GM23338 (cell line): ENCODE measurements around the gene PTPRQ. TPM values are rescaled to one million over a fixed set of nuclear protein-coding genes. Genes with fewer than 3 reads are reported as not detected.

ENCODE experiments used
- ATAC-seq: fragments of 200-7000 bp; cut with Tn5 transposase; 3 replicates; pipeline ENCODE4 v1.9.1; 2020
- DNase-seq: peaks from one replicate; pipeline ENCODE4 v3.0.0-alpha.2; 2015; ENCODE audit warnings: low spot score
- H2AFZ ChIP-seq: fragments of 200-600 bp; sonication (generic); 2 replicates; pipeline ENCODE4 v1.8.0; 2016; ENCODE audit warnings: antibody characterized with exemption, mild to moderate bottlenecking, moderate library complexity
- H3F3A ChIP-seq: fragments of 200-600 bp; sonication (generic); replicated peaks from 2 replicates; pipeline ENCODE4 v1.8.0; 2017; ENCODE audit warnings: antibody characterized with exemption, mixed run types, low read depth
- H3K27ac ChIP-seq: fragments of 200-600 bp; sonication (generic); 2 replicates; pipeline ENCODE4 v1.6.1; 2016; ENCODE audit warnings: low read depth
- H3K27me3 ChIP-seq: fragments of 200-600 bp; sonication (generic); 2 replicates; pipeline ENCODE4 v1.8.0; 2016; ENCODE audit warnings: mild to moderate bottlenecking, mixed run types, moderate library complexity; ENCODE audit not compliant: insufficient read depth
- H3K36me3 ChIP-seq: fragments of 200-600 bp; sonication (generic); 2 replicates; pipeline ENCODE4 v1.8.0; 2016; ENCODE audit warnings: mild to moderate bottlenecking; ENCODE audit not compliant: insufficient read depth
- H3K4me1 ChIP-seq: fragments of 200-600 bp; sonication (generic); 2 replicates; pipeline ENCODE4 v1.8.0; 2016; ENCODE audit warnings: mild to moderate bottlenecking, moderate library complexity; ENCODE audit not compliant: insufficient read depth
- H3K4me2 ChIP-seq: fragments of 200-600 bp; sonication (generic); 2 replicates; pipeline ENCODE4 v1.7.1; 2017; ENCODE audit warnings: mixed run types
- H3K4me3 ChIP-seq: fragments of 200-600 bp; sonication (generic); 2 replicates; pipeline ENCODE4 v1.6.1; 2016; ENCODE audit warnings: mixed run types
- H3K79me2 ChIP-seq: fragments of 200-600 bp; sonication (generic); replicated peaks from 2 replicates; pipeline ENCODE4 v1.8.0; 2017; ENCODE audit warnings: mild to moderate bottlenecking; ENCODE audit not compliant: insufficient read depth
- H3K9me2 ChIP-seq: fragments of 200-600 bp; sonication (generic); 2 replicates; pipeline ENCODE4 v1.8.0; 2017; ENCODE audit not compliant: insufficient read depth
- H4K20me1 ChIP-seq: fragments of 200-600 bp; sonication (generic); replicated peaks from 2 replicates; pipeline ENCODE4 v1.8.0; 2017; ENCODE audit warnings: mild to moderate bottlenecking; ENCODE audit not compliant: insufficient read depth
- H3K27ac Mint-ChIP-seq: 2 replicates; pipeline ENCODE4 v1.8.0; 2020; ENCODE audit warnings: inconsistent platforms, mild to moderate bottlenecking, moderate library complexity, mixed read lengths
- H3K27me3 Mint-ChIP-seq: 3 replicates; pipeline ENCODE4 v1.8.0; 2022; ENCODE audit warnings: low read depth, mild to moderate bottlenecking, moderate library complexity, mixed read lengths, inconsistent platforms; ENCODE audit not compliant: insufficient read depth, poor library complexity
- H3K36me3 Mint-ChIP-seq: 3 replicates; pipeline ENCODE4 v1.8.0; 2021; ENCODE audit warnings: low read depth, mild to moderate bottlenecking, inconsistent platforms, moderate library complexity, mixed read lengths
- H3K4me1 Mint-ChIP-seq: 3 replicates; pipeline ENCODE4 v1.8.0; 2020; ENCODE audit warnings: mild to moderate bottlenecking, inconsistent platforms, mixed read lengths
- H3K4me3 Mint-ChIP-seq: 3 replicates; pipeline ENCODE4 v1.8.0; 2021; ENCODE audit warnings: moderate library complexity, mild to moderate bottlenecking, inconsistent platforms, mixed read lengths
- H3K9me3 Mint-ChIP-seq: 3 replicates; pipeline ENCODE4 v1.8.0; 2020; ENCODE audit warnings: moderate library complexity, mild to moderate bottlenecking, inconsistent platforms, mixed read lengths
- CTCF ChIP-seq, 2 experiments: fragments of 200-600 bp in 1 of 2; sonication (generic) in 1 of 2; conservative IDR thresholded peaks; 2 replicates each; pipeline versions ENCODE4 v1.5.1 to v1.6.1; 2016 to 2017; ENCODE audit warnings: antibody characterized with exemption in 2 of 2, low read depth in 2 of 2, mild to moderate bottlenecking in 2 of 2, moderate library complexity in 1 of 2
- ETS1 ChIP-seq: IDR thresholded peaks from 2 replicates; pipeline ENCODE4 v1.6.1; 2016; ENCODE audit warnings: antibody characterized with exemption
- EZH2 ChIP-seq: fragments of 200-600 bp; sonication (generic); IDR thresholded peaks from one replicate; pipeline ENCODE4 v1.8.0; 2017; ENCODE audit warnings: antibody characterized with exemption, mild to moderate bottlenecking, low read depth; ENCODE audit not compliant: unreplicated experiment
- EZH2phosphoT487 ChIP-seq: fragments of 200-600 bp; sonication (generic); IDR thresholded peaks from one replicate; pipeline ENCODE4 v1.8.1; 2018; ENCODE audit warnings: antibody characterized with exemption; ENCODE audit not compliant: unreplicated experiment
- JUNB ChIP-seq: IDR thresholded peaks from one replicate; pipeline ENCODE4 v1.6.1; 2016; ENCODE audit warnings: antibody characterized with exemption; ENCODE audit not compliant: unreplicated experiment
- POLR2AphosphoS5 ChIP-seq: IDR thresholded peaks from 2 replicates; pipeline ENCODE4 v1.6.1; 2016; ENCODE audit warnings: antibody characterized with exemption, low read depth
- STAT1 ChIP-seq: IDR thresholded peaks from one replicate; pipeline ENCODE4 v1.6.1; 2016; ENCODE audit warnings: antibody characterized with exemption; ENCODE audit not compliant: unreplicated experiment
- ZNF331 ChIP-seq: fragments of 250-450 bp; sonication (Bioruptor Pico); IDR thresholded peaks from 2 replicates; pipeline ENCODE4 v1.5.0; 2020; ENCODE audit warnings: low read depth, mild to moderate bottlenecking, moderate library complexity
- ZNF462 ChIP-seq: fragments of 250-450 bp; sonication (Bioruptor Pico); IDR thresholded peaks from 2 replicates; pipeline ENCODE4 v1.5.0; 2020; ENCODE audit warnings: mild to moderate bottlenecking, moderate library complexity
- polyA plus RNA-seq: library from polyadenylated mRNA; unstranded; fragments of >200 nt; fragmentation: Nextera tagmentation; extraction: Ambion mirVana; gene quantifications from 2 replicates; pipeline ENCODE4 v1.2.1, GENCODE V29; 2016
- total RNA-seq: library from RNA; depleted of rRNA; stranded (reverse); fragments of >200 nt; shearing (Covaris generic); gene quantifications from 2 replicates; pipeline ENCODE4 v1.2.3, GENCODE V29; 2014

Gene PTPRQ
- total and polyA plus RNA-seq, 2 experiments from 2014 or later: not detected

- no peak for TF ChIP-seq ZNF462 (CRISPR knock-in tag)
- TF ChIP-seq POLR2AphosphoS5: no peak
- TF ChIP-seq JUNB: no peak
- TF ChIP-seq EZH2: no peak
These were observed 40.7 kb downstream of the PTPRQ start (continued) for GRCh38 chr12:80484746-80485145.

GRCh38 chr12:80485222-80485987, 41.4 kb downstream of the PTPRQ start:
- Mint-ChIP-seq H3K27ac (no peak overlapping the region), H3K27me3 (no peaks in the 10 kb centered on the region), H3K36me3 (no peaks in the 10 kb centered on the region), H3K9me3 (no peaks in the 10 kb centered on the region), H3K4me1 (peaks cover 3% of the 10 kb centered on the region; the same call in 2 of the 3 replicates), H3K4me3 (no peak overlapping the region)
- H3K9me2 ChIP-seq: no peaks in the 10 kb centered on the region; the same call in 1 of the 2 replicates
- no peak overlapping the region for H2AFZ ChIP-seq
- H3K4me2 ChIP-seq: no peak overlapping the region
- H3K27ac ChIP-seq: no peak overlapping the region
- H3K36me3 ChIP-seq: no peaks in the 10 kb centered on the region
- no peaks in the 10 kb centered on the region for H3K27me3 ChIP-seq
- H3K4me1 ChIP-seq: no peaks in the 10 kb centered on the region
- no peak for ATAC-seq
- H4K20me1 ChIP-seq: no peaks in the 10 kb centered on the region
- H3K79me2 ChIP-seq: no peaks in the 10 kb centered on the region
- no peak for DNase-seq
- no peak overlapping the region for H3K4me3 ChIP-seq
- no peaks in the 10 kb centered on the region for H3F3A ChIP-seq
- no peak for TF ChIP-seq ETS1
- no peak for TF ChIP-seq JUNB
- TF ChIP-seq CTCF (conservative IDR thresholded peaks at IDR 0.05; ENCODE audit: low read depth in 2 of 2): no peak
- no peak for TF ChIP-seq ZNF331 (CRISPR knock-in tag)
- TF ChIP-seq POLR2AphosphoS5: no peak
- TF ChIP-seq EZH2phosphoT487: no peak
- TF ChIP-seq STAT1: no peak
